K562 (cell line): ENCODE data around the gene DNAJC1.

Experiments used
- CEBPB ChIP-seq: fragments of 450-650 bp; IDR thresholded peaks from 2 replicates; pipeline ENCODE4 v1.6.1; 2016; ENCODE audit warnings: missing genetic modification characterization, missing compliant biosample characterization
- NONO ChIP-seq, 2 experiments: fragments of 200-400 bp in 1 of 2; fragments of 450-650 bp in 1 of 2; formaldehyde crosslinking in 1 of 2; IDR thresholded peaks; 2 replicates each; pipeline ENCODE4 v1.6.1; 2017; ENCODE audit warnings: low read depth in 2 of 2, mild to moderate bottlenecking in 2 of 2, moderate library complexity in 2 of 2, low read length in 1 of 2
- RAD21 ChIP-seq, 2 experiments: fragments of 250-450 bp in 1 of 2; fragments of 450-650 bp in 1 of 2; sonication (Bioruptor Pico) in 1 of 2; formaldehyde crosslinking in 1 of 2; IDR thresholded peaks in 1 of 2; conservative IDR thresholded peaks in 1 of 2; 2 replicates each; pipeline versions ENCODE4 v1.4.0 to v1.8.0; 2020 to 2022; ENCODE audit warnings: mild to moderate bottlenecking in 2 of 2, moderate library complexity in 1 of 2
- SMARCA5 ChIP-seq: fragments of 450-650 bp; IDR thresholded peaks from 2 replicates; pipeline ENCODE4 v1.6.1; 2016

- no peak for TF ChIP-seq SMARCA5
- TF ChIP-seq CEBPB (tag), result no peak
- no peak for TF ChIP-seq NONO (IDR thresholded peaks at IDR 0.05; ENCODE audit: low read depth in 2 of 2, low read length in 1 of 2)
- no peak for TF ChIP-seq RAD21 (CRISPR knock-in tag; conservative IDR thresholded peaks at IDR 0.05 in 1 of 2, IDR thresholded peaks at IDR 0.05 in 1 of 2)
Measured at GRCh38 chr10:21749788-21750187, 253.7 kb downstream of the DNAJC1 start.
